Measurements from ENCODE around the gene GNAQ.

GNAQ gene

GRCh38 chr9:77667151-77667550, 364.5 kb downstream of the GNAQ start:
- DNase-seq = no peak
